UCSD-AML1 (cell line): ENCODE data around the gene KRTAP5-9.
"Not testable (repeated sequence)": the region's sequence is repeated elsewhere in the genome, so short reads cannot be mapped to it uniquely, and the experiment has no call there.

Experiments
- DNase-seq: peaks from one replicate; lab custom pipeline; 2025; ENCODE audit not compliant: unreplicated experiment; lab: John Stamatoyannopoulos, UW

Gene KRTAP5-9

GRCh38 chr11:71557257-71557656 lies 9.0 kb downstream of the KRTAP5-9 start:
- no peak for DNase-seq

- DNase-seq: no peak
Measured at GRCh38 chr11:71558996-71559395, 10.8 kb downstream of the KRTAP5-9 start.

GRCh38 chr11:71562120-71562519 lies 13.9 kb downstream of the KRTAP5-9 start:
- no peak for DNase-seq

- DNase-seq: peak; percentile 20
Measured at GRCh38 chr11:71563406-71563805, 15.2 kb downstream of the KRTAP5-9 start.

- no peak for DNase-seq
Measured at GRCh38 chr11:71564430-71564829, 16.2 kb downstream of the KRTAP5-9 start.

- DNase-seq: no peak
Measured at GRCh38 chr11:71565263-71565662, 17.0 kb downstream of the KRTAP5-9 start, which contains the start of gene KRTAP5-10. TSS of gene KRTAP5-10 (plus strand) at chr11:71565563. CDS start at chr11:71565588, 25 bp downstream.

GRCh38 chr11:71566081-71566620 lies 17.9 kb downstream of the KRTAP5-9 start:
- no peak for DNase-seq

- not testable (repeated sequence) for DNase-seq
Measured at GRCh38 chr11:71566626-71567599, 18.7 kb downstream of the KRTAP5-9 start.

- not testable (repeated sequence) for DNase-seq
Measured at GRCh38 chr11:71567633-71568032, 19.4 kb downstream of the KRTAP5-9 start.

- no peak for DNase-seq
Measured at GRCh38 chr11:71568704-71569349, 20.6 kb downstream of the KRTAP5-9 start.

GRCh38 chr11:71571101-71571850 lies 23.1 kb downstream of the KRTAP5-9 start:
- not testable (repeated sequence) for DNase-seq

GRCh38 chr11:71572811-71573210 lies 24.6 kb downstream of the KRTAP5-9 start:
- no peak for DNase-seq

GRCh38 chr11:71574418-71574817 lies 26.2 kb downstream of the KRTAP5-9 start:
- no peak for DNase-seq

GRCh38 chr11:71575723-71576424 lies 27.7 kb downstream of the KRTAP5-9 start:
- no peak for DNase-seq

- not testable (repeated sequence) for DNase-seq
Measured at GRCh38 chr11:71576688-71577465, 28.7 kb downstream of the KRTAP5-9 start.

GRCh38 chr11:71577469-71578004 lies 29.3 kb downstream of the KRTAP5-9 start:
- no peak for DNase-seq

GRCh38 chr11:71579513-71579912 lies 31.3 kb downstream of the KRTAP5-9 start:
- DNase-seq: not testable (repeated sequence)

GRCh38 chr11:71580057-71581003 lies 32.1 kb downstream of the KRTAP5-9 start:
- peak; percentile 24 for DNase-seq
